ENCODE data around the gene SEC23A.

GRCh38 chr14:39108791-39109190, 5.8 kb upstream of the SEC23A start:
- TF ChIP-seq POLR2A (IDR thresholded peaks at IDR 0.05; ENCODE audit: low read depth, low read length) = no peak
- TF ChIP-seq POLR2AphosphoS5 (IDR thresholded peaks at IDR 0.05; ENCODE audit: low read depth, low read length) = no peak
- TF ChIP-seq TAF1 (IDR thresholded peaks at IDR 0.05; ENCODE audit: low read depth, low read length) = no peak
- no peak for TF ChIP-seq PAX5 (IDR thresholded peaks at IDR 0.05; ENCODE audit: insufficient read depth, low read length, severe bottlenecking)
- no peak for TF ChIP-seq SPI1 (IDR thresholded peaks at IDR 0.05; ENCODE audit: low read depth, low read length)

All from GM12891 (cell line).